ENCODE measurements around the gene ACAA2.

DNA sequence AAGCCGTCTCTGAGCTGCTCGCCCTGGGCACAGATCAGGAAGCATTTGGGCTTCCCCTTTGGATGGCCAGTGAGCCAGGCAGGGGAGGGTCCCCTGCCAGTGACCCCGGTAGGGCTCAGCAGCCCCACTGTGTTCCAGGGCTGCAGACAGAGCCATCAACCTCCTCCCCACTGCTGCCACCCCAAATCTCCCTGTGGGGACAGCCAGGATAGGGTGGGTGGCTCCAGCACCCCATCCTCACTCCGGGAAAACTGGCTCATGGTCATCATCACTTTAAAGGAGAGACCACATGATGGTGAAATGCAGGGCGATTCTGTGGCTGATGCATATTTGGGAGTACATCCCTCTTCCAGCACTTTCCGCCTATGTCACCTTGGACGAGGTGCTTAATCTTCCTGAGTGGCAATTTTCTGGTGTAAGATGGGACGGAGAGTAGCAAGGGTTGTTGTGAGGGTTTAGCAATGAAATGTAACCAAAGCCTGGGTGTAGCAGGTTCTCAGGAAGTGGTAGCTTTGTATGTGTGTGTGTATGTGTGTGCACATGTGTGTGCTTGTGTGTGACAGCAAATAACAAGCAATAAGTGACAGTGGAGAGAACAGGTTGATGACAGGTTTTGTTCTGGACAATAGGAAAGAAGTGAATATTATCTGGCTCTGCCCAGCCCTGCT, 61.8 kb downstream of the ACAA2 start:
- TF ChIP-seq, protein P1, sequence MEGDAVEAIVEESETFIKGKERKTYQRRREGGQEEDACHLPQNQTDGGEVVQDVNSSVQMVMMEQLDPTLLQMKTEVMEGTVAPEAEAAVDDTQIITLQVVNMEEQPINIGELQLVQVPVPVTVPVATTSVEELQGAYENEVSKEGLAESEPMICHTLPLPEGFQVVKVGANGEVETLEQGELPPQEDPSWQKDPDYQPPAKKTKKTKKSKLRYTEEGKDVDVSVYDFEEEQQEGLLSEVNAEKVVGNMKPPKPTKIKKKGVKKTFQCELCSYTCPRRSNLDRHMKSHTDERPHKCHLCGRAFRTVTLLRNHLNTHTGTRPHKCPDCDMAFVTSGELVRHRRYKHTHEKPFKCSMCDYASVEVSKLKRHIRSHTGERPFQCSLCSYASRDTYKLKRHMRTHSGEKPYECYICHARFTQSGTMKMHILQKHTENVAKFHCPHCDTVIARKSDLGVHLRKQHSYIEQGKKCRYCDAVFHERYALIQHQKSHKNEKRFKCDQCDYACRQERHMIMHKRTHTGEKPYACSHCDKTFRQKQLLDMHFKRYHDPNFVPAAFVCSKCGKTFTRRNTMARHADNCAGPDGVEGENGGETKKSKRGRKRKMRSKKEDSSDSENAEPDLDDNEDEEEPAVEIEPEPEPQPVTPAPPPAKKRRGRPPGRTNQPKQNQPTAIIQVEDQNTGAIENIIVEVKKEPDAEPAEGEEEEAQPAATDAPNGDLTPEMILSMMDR (optimal IDR thresholded peaks at IDR 0.05 in 1 of 3, IDR thresholded peaks at IDR 0.05 in 1 of 3, conservative IDR thresholded peaks at IDR 0.05 in 1 of 3; ENCODE audit: extremely low read depth in 1 of 3, insufficient read depth in 2 of 3, low read length in 3 of 3): no peak
- TF ChIP-seq EZH2 (IDR thresholded peaks at IDR 0.05; ENCODE audit: low read length): no peak

Data from keratinocyte (primary cell).